Activated gamma-delta T cell (primary cell): ENCODE results near the gene SOX6.
"Not testable (repeated sequence)": the region's sequence is repeated elsewhere in the genome, so short reads cannot be mapped to it uniquely, and the experiment has no call there.

Experiments used
- DNase-seq: peaks from one replicate; lab custom pipeline; 2025; lab: John Stamatoyannopoulos, UW
- total RNA-seq, 2 donors: gene quantifications; one replicate each; lab custom pipeline; 2026; lab: John Stamatoyannopoulos, UW

Gene SOX6
- total RNA-seq, result 0.31 to 0.48 reads per million in 2 donors

GRCh38 chr11:16356057-16356760 is at the start of gene SOX6:
SOX6 (minus strand) TSS chr11:16356546; CDS start chr11:16341248, 15,298 bp downstream.
- DNase-seq, result no peak

DNA sequence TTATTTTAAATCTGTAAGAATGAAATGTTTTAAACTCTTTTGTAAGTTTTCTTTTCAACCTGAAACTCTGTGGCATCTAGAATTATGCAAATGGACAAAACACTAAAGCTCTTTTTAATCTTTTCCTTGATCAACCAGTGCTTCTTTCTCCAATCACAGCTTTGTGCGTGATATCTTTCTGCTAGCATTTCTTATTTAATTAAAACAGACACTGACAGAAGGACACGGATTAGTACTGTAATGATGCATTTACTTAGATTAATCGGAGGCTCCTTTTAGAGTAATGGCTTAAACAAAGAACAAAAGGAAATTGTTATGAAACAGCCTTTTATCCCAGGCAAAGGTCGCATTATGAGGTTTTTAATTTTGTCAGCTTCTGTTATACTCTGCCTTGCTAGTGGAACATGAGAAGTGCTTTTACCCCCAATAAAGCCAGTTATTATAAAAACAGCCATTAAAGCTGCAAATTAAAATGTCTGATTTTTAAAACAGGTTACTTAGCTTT is 48.5 kb upstream of the SOX6 start:
- DNase-seq, result no peak

DNA sequence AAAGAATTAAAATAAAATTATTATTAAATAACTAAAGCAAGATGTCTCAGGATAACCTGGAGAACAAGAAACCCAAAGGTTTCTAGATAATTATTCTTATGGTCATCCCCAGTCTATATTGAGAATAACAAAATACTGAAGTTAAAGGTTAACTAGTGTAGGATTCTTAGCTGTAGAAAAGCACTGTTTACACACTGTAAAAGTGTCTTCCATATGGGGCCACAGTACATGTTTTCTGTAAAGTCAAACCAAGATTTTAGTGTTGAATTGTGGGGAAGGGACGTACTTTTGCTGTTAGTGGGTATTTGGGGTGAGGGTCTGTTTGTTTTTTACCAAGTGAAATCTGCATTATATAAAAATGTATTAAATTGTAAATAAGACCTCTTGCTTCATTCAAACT is 47.5 kb upstream of the SOX6 start:
- no peak for DNase-seq

GRCh38 chr11:16403448-16403803 is 47.1 kb upstream of the SOX6 start:
- DNase-seq, result no peak

- DNase-seq, result no peak
Measured at GRCh38 chr11:16402654-16403447, 46.5 kb upstream of the SOX6 start.

DNA sequence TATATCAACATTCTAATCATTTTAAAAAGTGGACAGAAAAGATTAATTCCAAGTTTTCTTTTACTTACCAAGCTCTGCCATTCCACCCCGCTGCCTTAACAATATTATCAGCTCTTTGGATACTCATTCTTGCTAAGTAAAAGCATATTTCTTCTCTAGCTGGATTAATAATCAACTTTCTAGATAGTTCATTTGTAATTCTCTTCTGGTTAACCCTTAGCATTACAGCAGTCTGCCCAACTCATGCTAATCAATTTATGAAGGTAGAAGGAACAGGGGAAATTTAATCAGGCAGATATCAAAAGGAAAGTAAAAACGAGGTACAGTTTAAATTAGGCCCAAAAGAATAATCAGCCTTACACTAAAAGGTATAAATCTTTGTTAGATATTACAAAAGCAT is 41.0 kb upstream of the SOX6 start:
- DNase-seq, result no peak

DNA sequence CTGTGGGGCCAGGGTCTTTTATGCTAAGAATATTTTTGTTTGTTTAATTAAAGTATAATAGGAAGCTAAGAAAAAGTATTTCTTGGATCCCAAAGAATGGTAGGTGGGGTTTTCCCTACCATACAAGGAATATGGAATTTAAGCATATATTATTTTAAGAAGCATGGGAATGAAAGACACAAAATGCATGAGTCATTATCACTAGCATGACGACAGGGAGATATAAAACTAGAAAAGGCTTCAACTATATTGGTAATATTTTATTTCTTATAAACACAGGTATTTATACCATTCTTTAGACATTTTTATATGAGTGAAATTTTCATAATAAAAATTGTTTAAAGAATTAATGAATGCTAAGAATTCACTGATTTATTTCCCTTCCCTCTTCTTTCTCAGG is 39.3 kb upstream of the SOX6 start:
- no peak for DNase-seq

DNA sequence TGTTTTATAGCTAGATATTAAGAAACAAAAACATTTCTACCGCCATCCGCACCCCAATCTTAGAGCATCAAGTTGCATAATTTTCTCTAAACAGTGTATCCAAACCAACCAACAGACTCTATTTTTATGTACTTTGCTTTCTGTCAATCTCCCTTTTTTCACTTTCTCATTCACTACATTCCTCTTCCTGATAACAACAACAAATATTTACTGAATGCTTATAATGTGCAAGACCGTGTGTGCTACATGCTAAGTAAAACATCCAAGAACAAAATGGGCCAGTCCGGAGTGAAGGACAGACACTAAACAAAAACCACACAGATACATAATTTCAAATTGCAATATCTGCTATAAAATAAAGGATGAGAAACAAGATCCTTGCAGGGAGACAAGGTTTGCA is 38.6 kb upstream of the SOX6 start:
- DNase-seq, result no peak

GRCh38 chr11:16393340-16393739 is 37.0 kb upstream of the SOX6 start:
- DNase-seq, result no peak

- no peak for DNase-seq
Measured at GRCh38 chr11:16392616-16393015, 36.3 kb upstream of the SOX6 start.

DNA sequence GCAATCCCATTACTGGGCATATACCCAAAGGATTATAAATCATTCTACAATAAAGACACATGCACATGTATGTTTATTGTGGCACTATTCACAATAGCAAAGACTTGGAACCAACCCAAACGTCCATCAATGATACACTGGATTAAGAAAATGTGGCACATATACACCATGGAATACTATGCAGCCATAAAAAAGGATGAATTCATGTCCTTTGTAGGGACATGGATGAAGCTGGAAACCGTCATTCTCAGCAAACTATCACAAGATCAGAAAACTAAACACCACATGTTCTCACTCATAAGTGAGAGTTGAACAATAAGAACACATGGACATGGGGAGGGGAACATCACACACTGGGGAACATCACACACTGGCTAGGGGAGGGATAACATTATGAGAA is 34.5 kb upstream of the SOX6 start:
- DNase-seq, result not testable (repeated sequence)

GRCh38 chr11:16385099-16385498 is 28.8 kb upstream of the SOX6 start:
- no peak for DNase-seq

- no peak for DNase-seq
Measured at GRCh38 chr11:16382638-16383380, 26.5 kb upstream of the SOX6 start.

GRCh38 chr11:16382186-16382585 is 25.8 kb upstream of the SOX6 start:
- DNase-seq, result no peak

DNA sequence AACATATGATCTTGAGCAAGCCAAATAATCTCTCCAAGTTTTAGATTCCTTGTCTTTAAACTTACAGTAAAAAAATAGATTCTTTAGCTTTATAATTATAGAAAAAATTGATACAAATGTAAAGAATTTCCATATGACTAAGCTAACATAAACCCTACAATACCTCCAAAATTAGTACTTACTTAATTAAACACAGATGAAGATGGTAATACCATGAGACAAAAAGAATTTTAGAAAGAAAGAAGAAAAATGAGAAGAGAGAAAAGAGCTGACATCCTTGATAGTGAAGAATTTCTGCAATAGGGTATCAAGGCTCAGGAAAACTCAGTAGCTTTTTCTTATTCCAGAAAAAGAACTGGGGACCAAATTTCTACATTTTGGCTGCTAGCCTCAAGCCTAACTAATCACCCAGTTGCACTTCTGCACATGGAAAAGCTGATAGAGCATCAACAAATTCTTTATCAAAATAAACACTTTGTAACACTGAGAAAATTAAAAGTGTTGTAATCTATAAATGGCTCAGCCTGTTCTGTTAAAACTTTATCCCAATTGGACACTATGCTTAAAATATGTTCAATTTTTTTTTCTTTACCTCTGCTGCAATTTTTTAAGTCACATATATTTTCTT is 24.7 kb upstream of the SOX6 start:
- no peak for DNase-seq

- no peak for DNase-seq
Measured at GRCh38 chr11:16378906-16379305, 22.6 kb upstream of the SOX6 start.

DNA sequence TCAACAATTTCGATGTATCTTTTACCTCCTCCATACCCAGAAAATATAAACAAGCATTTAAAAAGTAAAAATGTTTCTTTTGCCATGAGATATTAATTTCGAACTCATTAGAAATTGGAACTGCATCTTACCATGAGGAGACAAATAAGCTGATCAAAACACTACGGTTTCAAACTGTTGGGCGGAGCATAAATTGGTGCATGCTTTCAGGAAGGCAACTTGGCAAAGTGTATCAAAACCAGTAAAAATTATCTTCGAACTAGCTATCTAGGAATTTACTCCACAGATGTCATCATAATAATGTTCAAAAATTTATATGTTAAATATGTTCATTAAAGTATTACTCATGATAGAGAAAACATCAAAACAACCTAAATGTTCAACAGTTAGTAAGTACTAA is 21.4 kb upstream of the SOX6 start:
- no peak for DNase-seq

- not testable (repeated sequence) for DNase-seq
Measured at GRCh38 chr11:16375664-16376063, 19.3 kb upstream of the SOX6 start.

GRCh38 chr11:16373768-16374167 is 17.4 kb upstream of the SOX6 start:
- DNase-seq, result no peak

DNA sequence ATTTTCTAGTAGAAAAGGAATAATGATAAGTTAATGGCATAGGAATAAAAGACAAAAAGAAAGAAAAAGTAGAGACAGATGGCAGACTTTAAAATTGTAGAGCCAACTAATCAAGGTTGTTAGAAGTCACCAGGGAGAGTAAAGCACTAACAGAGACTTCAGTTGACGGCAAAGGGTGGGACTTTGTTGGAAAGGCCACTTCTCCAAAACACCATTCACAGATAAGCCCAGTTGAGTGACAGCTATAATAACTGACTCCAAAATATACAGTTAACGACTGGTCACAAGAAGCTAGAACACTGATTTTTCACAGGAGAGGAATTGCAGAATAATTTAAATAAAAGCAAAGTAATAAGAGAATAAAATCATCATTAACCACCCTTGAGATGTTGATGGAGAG is 16.0 kb upstream of the SOX6 start:
- no peak for DNase-seq

- DNase-seq, result no peak
Measured at GRCh38 chr11:16367252-16367651, 10.9 kb upstream of the SOX6 start.

GRCh38 chr11:16365581-16366228 is 9.4 kb upstream of the SOX6 start:
- no peak for DNase-seq
